ENCODE data around the gene NCLN. TPM values are rescaled to one million over a fixed set of nuclear protein-coding genes. Genes with fewer than 3 reads are reported as not detected.

NCLN gene
- total and polyA plus RNA-seq, 9 of the 15 experiments (the other 6 are each of a cell fraction or from before 2014, with no cell fraction given) = 3.8 to 126 (median 39.6) TPM

DNA sequence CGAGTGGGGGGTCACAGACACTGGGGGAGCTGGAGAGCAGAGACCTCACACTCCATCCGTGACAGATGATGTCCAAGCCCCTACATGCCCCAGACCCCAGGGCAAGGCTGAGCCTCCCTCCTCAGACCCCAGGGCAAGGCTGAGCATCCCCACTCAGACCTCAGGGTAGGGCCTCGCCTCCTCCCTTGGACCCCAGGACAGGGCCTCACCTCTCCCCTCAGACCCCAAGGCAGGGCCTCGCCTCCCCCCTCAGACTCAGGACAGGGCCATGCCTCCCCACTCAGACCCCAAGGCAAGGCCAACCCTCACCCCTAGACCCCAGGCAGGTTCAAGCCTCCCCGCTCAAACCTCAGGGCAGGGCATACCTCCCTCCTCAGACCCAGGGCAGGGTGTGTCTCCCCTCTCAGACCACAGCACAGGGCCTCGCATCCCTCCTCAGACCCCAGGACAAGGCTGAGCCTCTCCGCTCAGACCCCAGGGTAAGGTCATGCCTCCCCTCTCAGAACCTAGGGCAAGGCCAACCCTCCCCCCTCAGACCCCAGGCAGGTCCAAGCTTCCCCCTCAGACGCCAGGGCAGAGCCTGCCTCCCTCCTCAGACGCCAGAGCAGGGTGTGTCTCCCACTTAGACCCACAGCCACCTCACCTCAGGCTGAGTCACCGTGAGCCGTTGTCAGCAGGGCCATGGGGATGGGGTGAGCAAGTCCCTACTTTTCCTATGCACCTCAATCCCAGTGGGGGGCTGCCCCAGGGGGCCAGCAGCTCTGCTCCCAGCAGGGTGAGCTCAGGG is 8.8 kb upstream of the NCLN start (continued):
- TF ChIP-seq, protein P1, sequence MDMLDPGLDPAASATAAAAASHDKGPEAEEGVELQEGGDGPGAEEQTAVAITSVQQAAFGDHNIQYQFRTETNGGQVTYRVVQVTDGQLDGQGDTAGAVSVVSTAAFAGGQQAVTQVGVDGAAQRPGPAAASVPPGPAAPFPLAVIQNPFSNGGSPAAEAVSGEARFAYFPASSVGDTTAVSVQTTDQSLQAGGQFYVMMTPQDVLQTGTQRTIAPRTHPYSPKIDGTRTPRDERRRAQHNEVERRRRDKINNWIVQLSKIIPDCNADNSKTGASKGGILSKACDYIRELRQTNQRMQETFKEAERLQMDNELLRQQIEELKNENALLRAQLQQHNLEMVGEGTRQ (CRISPR knock-in tag; IDR thresholded peaks at IDR 0.05) = no peak
- TF ChIP-seq LEF1 (IDR thresholded peaks at IDR 0.05) = 0 out of 2 replicates have a peak, but pooled peaks have one; percentile 23
- TF ChIP-seq ARID3A (IDR thresholded peaks at IDR 0.05; ENCODE audit: borderline replicate concordance, low read depth, low read length) = no peak
- peak; percentile 50; the same call in 1 of the 2 replicates for TF ChIP-seq MAX (CRISPR knock-in tag; IDR thresholded peaks at IDR 0.05)
- no peak for TF ChIP-seq MIER1 (IDR thresholded peaks at IDR 0.05; ENCODE audit: low read depth)

- BruUV-seq (replicated peaks) = no TSS peak
- intact Hi-C loops (cut with micrococcal nuclease) (no loop called here), in situ Hi-C loops (cut with MboI) (no loop called here)
- no peak for ATAC-seq
- Histone ChIP-seq H2AFZ (ENCODE audit: low read depth, low read length) (no peak within 1 kb of the TSS), H3K79me2 (ENCODE audit: control insufficient read depth, insufficient read depth, low read length) (no peaks in the 10 kb centered on the region), H4K20me1 (replicated peaks; ENCODE audit: control insufficient read depth, insufficient read depth, low read length) (no peaks in the 10 kb centered on the region), H3K9ac (ENCODE audit: insufficient read depth in 1 of 2, low read depth in 2 of 2, low read length in 2 of 2) (no peak within 1 kb of the TSS), H3K27ac (ENCODE audit: extremely low read depth, low read depth, low read length) (no peak within 1 kb of the TSS; the same call in 2 of the 3 replicates), H3K4me2 (ENCODE audit: insufficient read depth, low read length) (no peak within 1 kb of the TSS), H3K36me3 (ENCODE audit: control insufficient read depth, insufficient read depth, low read length) (no peaks in the 10 kb centered on the region), H3K4me1 (replicated peaks in 1 of 2; ENCODE audit: control insufficient read depth in 2 of 2, insufficient read depth in 2 of 2, low read length in 2 of 2) (peaks cover 10 to 41% of the 10 kb centered on the region in 2 experiments; a peak in 4 of 5 replicates), H3K9me1 (ENCODE audit: control insufficient read depth, insufficient read depth, low read length) (no peaks in the 10 kb centered on the region), H3K4me3 (no peak within 1 kb of the TSS), H3K9me3 (replicated peaks; ENCODE audit: control insufficient read depth, insufficient read depth, low read depth, low read length) (no peaks in the 10 kb centered on the region), H3K27me3 (ENCODE audit: control insufficient read depth in 2 of 2, insufficient read depth in 2 of 2, low read length in 2 of 2) (no peaks in the 10 kb centered on the region)
- TF ChIP-seq ZBTB7A (IDR thresholded peaks at IDR 0.05; ENCODE audit: borderline replicate concordance, control insufficient read depth, low read depth, low read length) (no peak), ZNF316 (IDR thresholded peaks at IDR 0.05) (no peak), POLR2H (tag; IDR thresholded peaks at IDR 0.05; ENCODE audit: low read depth) (no peak), TARDBP (IDR thresholded peaks at IDR 0.05) (no peak)
- FAIRE-seq = no peak
- ChIA-PET CTCF (ENCODE audit: low intra/inter-chr PET ratio) (no interaction called here), POLR2A (interaction anchor here (0.6 to 0.7 kb wide), 2 partner anchors 31 to 1805 kb away, joined by 3 read pairs; no protein-coding TSS in a partner anchor)
- 79% methylated on average over 25 of the region's 42 CpGs for WGBS (ENCODE audit: insufficient coverage, low coverage, missing lambda C conversion rate)
- no peak for DNase-seq (ENCODE audit: extremely low read depth in 1 of 4, low spot score in 3 of 4)
These were observed 7.3 kb upstream of the NCLN start, which contains the start of gene S1PR4 for GRCh38 chr19:3178377-3178972. S1PR4 (plus strand) TSS chr19:3178769; CDS start chr19:3178793, 24 bp downstream.
